Body of pancreas (tissue), 4 donors: ENCODE measurements around the gene YBEY. TPM values are rescaled to one million over a fixed set of nuclear protein-coding genes. Genes with fewer than 3 reads are reported as not detected.

Experiments
- ATAC-seq: fragments of 150-250 bp; one replicate; pipeline ENCODE4 v1.9.1; 2016
- DNase-seq, 4 donors: peaks; one replicate each; pipeline ENCODE4 v3.0.0-alpha.2; 2019
- H3K27ac ChIP-seq, 4 donors: fragments of 200-600 bp; sonication (generic); 1 replicate in 3 of 4; 2 replicates in 1 of 4; pipeline versions ENCODE4 v1.5.1 to v1.6.1; 2016 to 2019; ENCODE audit warnings: mild to moderate bottlenecking in 1 of 4, mixed read lengths in 1 of 4, moderate library complexity in 1 of 4
- H3K27me3 ChIP-seq, 2 donors: fragments of 200-600 bp; sonication (generic); one replicate each; pipeline ENCODE4 v1.6.0; 2016; ENCODE audit warnings: mild to moderate bottlenecking in 1 of 2
- H3K36me3 ChIP-seq, 2 donors: fragments of 200-600 bp; sonication (generic); replicated peaks in 1 of 2; 2 replicates each; pipeline ENCODE4 v1.5.1; 2016; ENCODE audit warnings: low read depth in 2 of 2; ENCODE audit not compliant: insufficient read depth in 1 of 2
- H3K4me1 ChIP-seq: fragments of 200-600 bp; sonication (generic); one replicate; pipeline ENCODE4 v1.6.0; 2016
- H3K4me3 ChIP-seq, 2 donors: fragments of 200-600 bp; sonication (generic); 1 replicate in 1 of 2; 2 replicates in 1 of 2; pipeline ENCODE4 v1.5.1; 2016 to 2019
- H3K9me3 ChIP-seq, 3 donors: fragments of 200-600 bp; sonication (generic); 1 replicate in 2 of 3; 2 replicates in 1 of 3; pipeline ENCODE4 v1.5.1; 2016
- POLR2A ChIP-seq, 3 donors: fragments of 450-650 bp; IDR thresholded peaks; one replicate each; pipeline ENCODE4 v1.6.1; 2016; ENCODE audit warnings: antibody characterized with exemption in 3 of 3, mild to moderate bottlenecking in 2 of 3
- WGBS, 2 donors: methylation state at CpG; one replicate each; pipeline ENCODE4 v1.1.5; 2017; 5-methylcytosine and 5-hydroxymethylcytosine counted together
- intact Hi-C: fragments of 100-400 bp; cut with DNase I; formaldehyde crosslinking; loops from one replicate; pipeline ENCODE4 v1.15.1; 2023
- total RNA-seq, 2 donors: library from RNA; depleted of rRNA; stranded (reverse); fragments of >200 nt; gene quantifications; one replicate each; pipeline ENCODE4 v1.1.0, GENCODE V29; 2016
- TF ChIP-seq, protein P1 (sequence below), 7 experiments: fragments of 450-650 bp in 4 of 7; fragments of 200-600 bp in 3 of 7; sonication (generic) in 3 of 7; IDR thresholded peaks; one replicate each; pipeline ENCODE4 v1.5.1; 2016 to 2019; ENCODE audit warnings: antibody characterized with exemption in 7 of 7

The YBEY gene
- total RNA-seq, 2 donors from 2014 or later = 4.9 to 15.2 TPM

- DNase-seq = no peak
- ATAC-seq = no peak
- intact Hi-C loops = no loop called here
- Histone ChIP-seq H3K4me1 (no peaks in the 10 kb centered on the region), H3K9me3 (no peaks in the 10 kb centered on the region), H3K36me3 (no peaks in the 10 kb centered on the region), H3K4me3 (no peak overlapping the region), H3K27ac (no peak overlapping the region), H3K27me3 (no peaks in the 10 kb centered on the region)
- 94% methylated on average over 5 of the region's 5 CpGs for WGBS, 2 donors
- no peak for TF ChIP-seq POLR2A (IDR thresholded peaks at IDR 0.05)
- TF ChIP-seq, protein P1, sequence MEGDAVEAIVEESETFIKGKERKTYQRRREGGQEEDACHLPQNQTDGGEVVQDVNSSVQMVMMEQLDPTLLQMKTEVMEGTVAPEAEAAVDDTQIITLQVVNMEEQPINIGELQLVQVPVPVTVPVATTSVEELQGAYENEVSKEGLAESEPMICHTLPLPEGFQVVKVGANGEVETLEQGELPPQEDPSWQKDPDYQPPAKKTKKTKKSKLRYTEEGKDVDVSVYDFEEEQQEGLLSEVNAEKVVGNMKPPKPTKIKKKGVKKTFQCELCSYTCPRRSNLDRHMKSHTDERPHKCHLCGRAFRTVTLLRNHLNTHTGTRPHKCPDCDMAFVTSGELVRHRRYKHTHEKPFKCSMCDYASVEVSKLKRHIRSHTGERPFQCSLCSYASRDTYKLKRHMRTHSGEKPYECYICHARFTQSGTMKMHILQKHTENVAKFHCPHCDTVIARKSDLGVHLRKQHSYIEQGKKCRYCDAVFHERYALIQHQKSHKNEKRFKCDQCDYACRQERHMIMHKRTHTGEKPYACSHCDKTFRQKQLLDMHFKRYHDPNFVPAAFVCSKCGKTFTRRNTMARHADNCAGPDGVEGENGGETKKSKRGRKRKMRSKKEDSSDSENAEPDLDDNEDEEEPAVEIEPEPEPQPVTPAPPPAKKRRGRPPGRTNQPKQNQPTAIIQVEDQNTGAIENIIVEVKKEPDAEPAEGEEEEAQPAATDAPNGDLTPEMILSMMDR (IDR thresholded peaks at IDR 0.05) = no peak
Observed at GRCh38 chr21:46312949-46313348, 26.8 kb downstream of the YBEY start.

GRCh38 chr21:46314441-46315020, 28.4 kb downstream of the YBEY start:
- no peaks in the 10 kb centered on the region for H3K36me3 ChIP-seq
- H3K9me3 ChIP-seq = no peaks in the 10 kb centered on the region
- no peaks in the 10 kb centered on the region for H3K27me3 ChIP-seq
- H3K4me1 ChIP-seq = no peaks in the 10 kb centered on the region
- ATAC-seq (no peak), DNase-seq (no peak)
- no peak overlapping the region for H3K4me3 ChIP-seq
- intact Hi-C loops = no loop called here
- 92 to 98% methylated on average over 10 to 22 of the region's 22 CpGs for WGBS, 2 donors
- no peak overlapping the region for H3K27ac ChIP-seq
- no peak for TF ChIP-seq POLR2A (IDR thresholded peaks at IDR 0.05)
- TF ChIP-seq, protein P1 (IDR thresholded peaks at IDR 0.05) = no peak

DNA sequence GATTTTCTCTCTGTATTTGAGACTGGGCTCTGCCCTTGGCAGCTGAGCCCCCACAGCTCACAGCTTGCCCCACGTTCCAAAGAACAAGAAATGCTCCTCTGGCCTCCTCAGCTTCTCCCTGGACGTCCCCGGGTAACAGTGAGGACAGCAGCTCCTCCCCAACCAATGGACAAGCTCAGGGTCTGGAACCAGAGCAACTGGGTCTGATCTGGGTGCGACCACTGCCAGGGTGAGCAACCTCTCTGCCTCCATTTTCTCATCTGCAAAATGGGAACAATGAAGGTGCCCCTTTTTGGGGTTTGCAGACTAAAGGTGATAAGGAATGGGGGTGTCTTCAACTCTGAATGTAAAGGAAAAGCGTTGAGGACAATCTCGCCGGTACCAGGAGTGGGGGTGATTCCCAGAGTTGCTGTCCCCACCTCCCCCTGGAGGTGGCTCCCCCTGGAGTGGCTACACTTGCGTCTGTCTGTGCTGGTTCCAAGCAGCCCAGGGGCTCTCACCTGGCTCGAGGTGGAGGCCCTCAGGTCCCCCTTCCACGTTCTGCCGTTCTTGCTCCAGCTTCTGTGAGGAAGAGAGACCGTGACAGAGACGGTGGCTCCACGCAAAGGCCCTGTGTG, 30.7 kb downstream of the YBEY start:
- WGBS, 2 donors = 92 to 96% methylated on average over 14 of the region's 14 CpGs
- TF ChIP-seq, protein P1 (IDR thresholded peaks at IDR 0.05) = no peak
- no peak for TF ChIP-seq POLR2A (IDR thresholded peaks at IDR 0.05)

DNA sequence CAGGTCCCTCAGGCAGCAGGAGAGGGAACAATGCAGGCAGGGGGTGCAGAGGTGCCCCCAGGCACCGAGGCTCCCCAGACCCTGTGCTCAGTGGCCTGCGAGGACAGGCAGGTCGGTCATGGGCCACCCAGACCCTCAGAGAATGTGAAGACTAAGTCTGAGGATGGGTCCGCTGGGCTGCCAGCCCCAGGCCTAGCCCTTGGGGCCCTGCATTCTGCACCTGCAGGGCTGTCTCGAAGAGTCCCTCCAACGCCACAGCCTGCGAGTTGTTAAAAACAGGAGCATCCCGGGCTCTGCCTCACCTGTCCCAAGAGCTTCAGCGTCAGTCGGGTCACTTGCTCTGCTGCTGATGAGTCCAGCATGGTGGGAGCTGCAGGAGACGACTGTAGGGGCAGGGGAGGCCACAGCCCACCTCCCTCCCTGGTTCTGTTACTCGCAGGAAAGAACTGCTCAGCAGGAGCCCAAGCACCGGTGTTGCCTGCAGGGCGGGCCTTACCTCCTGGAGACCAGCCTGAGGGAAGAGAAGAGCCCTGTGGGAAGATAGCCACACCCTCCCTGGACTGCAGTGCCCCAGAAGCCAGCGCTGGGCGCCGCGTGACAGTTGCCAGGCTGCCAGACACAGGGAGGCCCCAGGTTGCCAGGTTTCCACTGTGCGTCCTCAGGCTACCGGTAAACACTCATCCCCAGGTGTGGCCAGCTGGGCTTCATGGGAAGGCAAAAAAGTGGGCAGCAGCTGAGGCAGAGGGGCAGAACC, 31.7 kb downstream of the YBEY start:
- peak; percentile 45 for ATAC-seq
- peak in 3 of 4 donors; percentile 57 to 60 (median 58) for DNase-seq
- whole genome bisulfite sequencing, 2 donors = 30 to 69% methylated on average over 2 to 20 of the region's 20 CpGs

More for the DNA sequence above, 30.7 kb downstream of the YBEY start:
- no peak for DNase-seq
- H3K27ac ChIP-seq = no peak overlapping the region
- H3K4me3 ChIP-seq = no peak overlapping the region
- intact Hi-C loops = no loop called here
- no peaks in the 10 kb centered on the region for H3K4me1 ChIP-seq
- no peaks in the 10 kb centered on the region for H3K9me3 ChIP-seq
- ATAC-seq = no peak
- H3K27me3 ChIP-seq = no peaks in the 10 kb centered on the region
- H3K36me3 ChIP-seq = no peaks in the 10 kb centered on the region

More for the DNA sequence above, 31.7 kb downstream of the YBEY start:
- Histone ChIP-seq H3K9me3 (no peaks in the 10 kb centered on the region), H3K4me1 (peaks cover 10% of the 10 kb centered on the region), H3K27me3 (no peaks in the 10 kb centered on the region), H3K4me3 (no peak overlapping the region), H3K27ac (peak overlapping the region in 1 of 4 donors; percentile 3), H3K36me3 (no peaks in the 10 kb centered on the region)
- intact Hi-C loops = no loop called here
- TF ChIP-seq, protein P1 (IDR thresholded peaks at IDR 0.05) = no peak
- peak in 2 of 3 donors; percentile 23 to 34 for TF ChIP-seq POLR2A (IDR thresholded peaks at IDR 0.05)
